Rectal smooth muscle tissue (tissue), 1 donor: ENCODE results near the gene EFEMP2.
A peak's percentile ranks its signal among the peaks of the same experiment; 100 is the strongest.

ENCODE experiments used
- H3K27ac ChIP-seq: one replicate; pipeline ENCODE4 v1.7.0; 2013; ENCODE audit warnings: low read depth, low read length, inconsistent platforms
- H3K27me3 ChIP-seq: one replicate; pipeline ENCODE4 v1.7.0; 2013; ENCODE audit warnings: low read length; ENCODE audit not compliant: control insufficient read depth, insufficient read depth
- H3K36me3 ChIP-seq: one replicate; pipeline ENCODE4 v1.7.0; 2013; ENCODE audit warnings: low read length; ENCODE audit not compliant: control insufficient read depth, insufficient read depth
- H3K4me1 ChIP-seq: one replicate; pipeline ENCODE4 v1.7.0; 2013; ENCODE audit warnings: low read length; ENCODE audit not compliant: control insufficient read depth, insufficient read depth
- H3K4me3 ChIP-seq: one replicate; pipeline ENCODE4 v1.7.0; 2013; ENCODE audit warnings: low read length
- H3K9ac ChIP-seq: one replicate; pipeline ENCODE4 v1.7.0; 2013; ENCODE audit warnings: low read length

The EFEMP2 gene

DNA sequence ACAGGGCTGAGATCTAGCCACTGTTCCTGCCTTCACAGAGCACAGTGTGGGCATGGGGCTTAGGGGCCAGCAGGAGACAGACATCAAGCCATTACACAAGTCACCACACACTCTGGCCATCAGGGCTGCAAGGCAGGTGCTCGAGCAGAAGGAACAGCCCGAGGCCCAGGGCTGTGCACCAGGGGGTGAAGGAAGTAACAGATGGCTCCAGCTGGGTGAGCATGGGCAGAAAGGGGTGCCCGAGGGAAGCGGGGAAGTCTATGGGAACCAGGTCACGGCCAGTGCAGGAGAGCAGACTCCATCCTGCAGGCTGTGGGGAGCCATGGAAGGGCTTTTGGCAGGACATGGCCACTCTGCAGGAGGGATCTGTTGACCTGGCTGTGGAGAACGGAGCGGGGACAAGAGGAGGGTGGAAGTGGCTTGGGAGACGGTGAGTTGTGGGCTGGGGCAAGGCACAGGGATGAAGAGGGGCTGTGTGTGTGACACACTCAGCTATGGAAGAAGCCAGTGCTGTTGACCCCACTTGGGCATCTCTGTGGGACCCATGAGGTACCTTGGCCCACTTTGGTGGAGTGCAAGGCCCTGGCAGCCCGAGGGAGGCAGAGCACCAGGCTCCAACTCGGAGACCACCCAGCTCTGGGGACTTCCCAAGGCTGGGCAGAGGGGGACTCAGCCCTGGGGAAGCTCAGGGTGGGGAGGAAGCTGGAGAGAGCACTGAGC is 42.7 kb upstream of the EFEMP2 start:
- Histone ChIP-seq H3K4me3 (no peak overlapping the region), H3K4me1 (peaks cover 34% of the 10 kb centered on the region), H3K36me3 (no peaks in the 10 kb centered on the region), H3K27me3 (no peaks in the 10 kb centered on the region), H3K27ac (peak overlapping the region; percentile 88), H3K9ac (no peak overlapping the region)

DNA sequence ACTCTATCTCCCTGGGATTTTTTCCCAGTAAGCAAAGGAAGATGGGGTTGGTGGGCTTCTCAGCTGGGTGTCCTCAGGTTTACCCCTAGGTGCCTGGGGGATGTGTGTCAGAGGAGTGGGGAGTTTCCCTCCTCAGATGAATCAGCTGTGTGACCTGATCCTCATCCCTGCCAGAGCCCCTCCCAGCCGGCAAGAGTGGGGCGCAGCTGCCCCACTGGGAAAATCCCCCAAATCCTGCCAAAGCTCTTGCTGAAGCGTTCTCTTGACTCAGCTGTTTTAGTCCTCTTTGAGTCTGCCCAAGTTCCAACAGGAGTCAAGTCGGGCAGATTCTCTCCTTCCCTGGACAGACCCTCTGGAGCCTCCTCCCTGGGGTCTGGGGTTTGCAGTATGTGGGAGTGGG is 40.2 kb upstream of the EFEMP2 start:
- Histone ChIP-seq H3K4me1 (peaks cover 31% of the 10 kb centered on the region), H3K36me3 (no peaks in the 10 kb centered on the region), H3K9ac (no peak overlapping the region), H3K27me3 (no peaks in the 10 kb centered on the region), H3K4me3 (no peak overlapping the region), H3K27ac (no peak overlapping the region)

DNA sequence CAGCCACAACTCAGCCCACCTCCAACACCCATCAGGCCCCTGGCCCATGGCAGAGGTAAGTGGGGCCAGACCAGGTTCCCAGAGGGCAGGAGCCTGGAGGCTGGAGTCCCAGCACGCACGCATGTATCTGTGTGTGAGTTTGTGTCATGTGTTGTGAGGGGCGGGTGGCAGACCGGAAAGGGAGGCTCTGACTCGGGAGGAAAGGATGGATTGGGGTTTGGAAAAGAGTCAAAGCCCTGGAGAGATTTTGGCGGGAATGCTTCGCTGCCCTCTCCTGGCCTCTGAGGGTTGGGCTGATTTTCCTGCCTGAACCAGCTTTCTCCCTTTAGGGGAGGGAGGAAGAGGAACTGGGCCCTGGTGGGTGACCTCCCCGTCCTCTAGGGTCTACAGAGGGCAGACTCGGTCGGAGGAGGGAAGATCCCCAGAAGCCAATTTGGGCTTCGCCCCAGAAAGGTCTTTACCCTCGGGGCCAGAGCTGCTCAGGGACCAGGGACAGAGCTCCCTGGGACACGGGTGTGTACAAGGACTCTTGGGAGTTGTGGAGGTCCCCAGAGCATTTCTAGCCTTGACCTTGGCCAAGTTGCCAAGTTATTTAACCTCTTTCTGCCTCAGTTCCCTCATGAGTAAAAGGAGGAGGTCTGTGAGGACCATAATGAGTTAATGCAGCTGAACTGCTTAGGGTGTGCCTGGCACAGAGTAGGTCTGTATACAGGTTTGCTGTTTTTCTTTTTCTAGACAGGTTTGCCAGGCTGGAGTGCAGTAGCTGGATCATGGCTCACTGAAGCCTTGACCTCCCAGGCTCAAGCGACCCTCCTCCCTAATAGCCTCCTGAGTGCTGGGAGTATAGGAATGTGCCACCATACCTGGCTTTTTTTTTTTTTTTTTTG is 39.3 kb upstream of the EFEMP2 start:
- Histone ChIP-seq H3K4me1 (peaks cover 21% of the 10 kb centered on the region), H3K27me3 (no peaks in the 10 kb centered on the region), H3K4me3 (no peak overlapping the region), H3K9ac (no peak overlapping the region), H3K27ac (no peak overlapping the region), H3K36me3 (no peaks in the 10 kb centered on the region)

DNA sequence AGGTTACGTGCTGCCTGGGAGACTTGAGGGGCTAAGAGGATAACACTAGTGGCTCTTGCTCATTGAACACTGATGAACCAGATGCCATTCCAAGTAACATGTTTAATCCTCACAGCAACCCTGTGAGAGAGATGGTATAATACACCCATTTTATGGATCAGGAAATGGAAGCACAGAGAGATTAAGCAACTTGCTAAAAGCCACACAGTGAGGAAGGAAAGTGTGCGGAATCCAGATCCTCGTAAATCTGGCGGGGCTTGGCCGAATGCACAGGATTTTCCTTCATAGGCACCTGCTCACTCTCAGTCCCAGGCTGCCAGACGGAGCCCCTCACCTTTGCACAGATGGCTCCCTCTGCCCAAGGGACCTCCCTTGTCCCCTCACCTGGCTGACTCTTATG is 35.3 kb upstream of the EFEMP2 start:
- Histone ChIP-seq H3K4me1 (peaks cover 5% of the 10 kb centered on the region), H3K27me3 (no peaks in the 10 kb centered on the region), H3K4me3 (no peak overlapping the region), H3K9ac (no peak overlapping the region), H3K27ac (no peak overlapping the region), H3K36me3 (no peaks in the 10 kb centered on the region)

DNA sequence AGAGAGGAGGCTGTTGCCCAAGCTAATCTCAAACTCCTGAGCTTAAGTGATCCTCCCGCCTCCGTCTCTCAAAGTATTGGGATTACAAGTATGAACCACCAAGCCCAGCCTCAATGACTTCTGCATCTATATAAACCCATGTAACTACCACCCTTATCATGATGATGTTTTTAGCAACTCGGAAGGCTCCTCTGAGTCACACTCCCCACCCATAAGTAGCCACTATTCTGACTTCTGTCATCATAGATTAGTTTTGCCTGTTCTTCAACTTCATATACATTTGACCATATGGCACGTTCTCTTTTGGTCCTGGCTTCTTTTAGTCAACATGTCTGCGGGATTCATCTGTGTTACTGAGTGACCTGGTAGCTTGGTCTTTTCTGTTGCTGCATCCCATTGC is 34.0 kb upstream of the EFEMP2 start:
- no peaks in the 10 kb centered on the region for H3K27me3 ChIP-seq
- peaks cover 2% of the 10 kb centered on the region for H3K4me1 ChIP-seq
- H3K36me3 ChIP-seq = no peaks in the 10 kb centered on the region
- no peak overlapping the region for H3K27ac ChIP-seq
- H3K4me3 ChIP-seq = no peak overlapping the region
- no peak overlapping the region for H3K9ac ChIP-seq

DNA sequence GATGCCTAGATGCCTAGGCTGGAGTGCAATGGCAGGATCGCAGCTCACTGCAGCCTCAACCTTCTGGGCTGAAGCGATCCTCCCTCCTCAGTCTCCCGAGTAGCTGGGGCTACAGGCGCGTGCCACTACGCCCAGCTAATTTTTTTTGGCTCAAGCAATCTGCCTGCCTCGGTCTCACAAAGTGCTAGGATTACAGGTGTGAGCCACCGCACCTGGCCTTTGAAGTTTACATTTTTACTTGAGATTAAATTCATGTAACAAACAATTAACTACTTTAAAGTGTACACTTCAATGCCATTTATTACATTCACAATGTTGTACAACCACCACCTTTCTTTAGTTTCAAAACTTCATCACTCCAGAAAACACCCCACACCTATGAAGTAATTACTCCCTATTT is 31.1 kb upstream of the EFEMP2 start:
- no peak overlapping the region for H3K4me3 ChIP-seq
- H3K27ac ChIP-seq = no peak overlapping the region
- H3K36me3 ChIP-seq = no peaks in the 10 kb centered on the region
- H3K27me3 ChIP-seq = peaks cover 9% of the 10 kb centered on the region
- peaks cover 3% of the 10 kb centered on the region for H3K4me1 ChIP-seq
- H3K9ac ChIP-seq = no peak overlapping the region

DNA sequence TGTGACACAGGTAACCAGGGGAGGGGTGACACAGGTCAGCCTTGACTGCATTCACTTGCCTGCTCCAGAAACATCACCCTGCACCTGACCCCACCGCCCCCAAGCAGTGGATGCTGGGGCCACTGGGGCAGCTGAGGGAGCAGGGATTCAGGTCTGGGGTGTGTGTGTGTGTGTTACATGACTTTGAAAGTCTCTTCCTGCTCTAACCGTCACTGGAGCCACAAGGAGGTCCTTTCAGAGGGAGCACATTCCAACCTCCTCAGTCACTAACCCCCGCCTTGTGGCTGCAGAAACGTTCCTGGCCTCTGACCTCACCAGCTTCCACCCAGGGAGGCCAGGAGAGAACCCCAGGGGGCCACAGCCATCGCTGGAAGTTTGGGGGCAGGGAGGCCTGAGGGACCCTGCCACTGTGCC is 30.5 kb upstream of the EFEMP2 start:
- Histone ChIP-seq H3K27ac (no peak overlapping the region), H3K9ac (no peak overlapping the region), H3K4me1 (peaks cover 3% of the 10 kb centered on the region), H3K36me3 (no peaks in the 10 kb centered on the region), H3K27me3 (peaks cover 9% of the 10 kb centered on the region), H3K4me3 (no peak overlapping the region)

DNA sequence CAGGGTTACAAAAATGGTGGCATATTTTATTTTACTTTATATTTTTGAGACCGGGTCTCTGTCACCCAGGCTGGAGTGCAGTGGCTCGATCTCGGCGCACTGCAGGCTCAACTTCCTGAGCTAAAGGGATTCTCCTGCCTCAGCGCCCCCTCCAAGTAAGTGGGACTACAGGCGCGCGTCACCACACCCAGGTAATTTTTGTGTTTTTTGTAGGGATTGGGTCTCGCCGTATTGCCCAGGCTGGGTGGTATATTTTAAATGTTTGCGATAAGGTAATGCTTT is 28.2 kb upstream of the EFEMP2 start:
- Histone ChIP-seq H3K27ac (no peak overlapping the region), H3K4me3 (peak overlapping the region; percentile 58), H3K9ac (no peak overlapping the region), H3K4me1 (peaks cover 3% of the 10 kb centered on the region), H3K27me3 (peaks cover 9% of the 10 kb centered on the region), H3K36me3 (no peaks in the 10 kb centered on the region)

DNA sequence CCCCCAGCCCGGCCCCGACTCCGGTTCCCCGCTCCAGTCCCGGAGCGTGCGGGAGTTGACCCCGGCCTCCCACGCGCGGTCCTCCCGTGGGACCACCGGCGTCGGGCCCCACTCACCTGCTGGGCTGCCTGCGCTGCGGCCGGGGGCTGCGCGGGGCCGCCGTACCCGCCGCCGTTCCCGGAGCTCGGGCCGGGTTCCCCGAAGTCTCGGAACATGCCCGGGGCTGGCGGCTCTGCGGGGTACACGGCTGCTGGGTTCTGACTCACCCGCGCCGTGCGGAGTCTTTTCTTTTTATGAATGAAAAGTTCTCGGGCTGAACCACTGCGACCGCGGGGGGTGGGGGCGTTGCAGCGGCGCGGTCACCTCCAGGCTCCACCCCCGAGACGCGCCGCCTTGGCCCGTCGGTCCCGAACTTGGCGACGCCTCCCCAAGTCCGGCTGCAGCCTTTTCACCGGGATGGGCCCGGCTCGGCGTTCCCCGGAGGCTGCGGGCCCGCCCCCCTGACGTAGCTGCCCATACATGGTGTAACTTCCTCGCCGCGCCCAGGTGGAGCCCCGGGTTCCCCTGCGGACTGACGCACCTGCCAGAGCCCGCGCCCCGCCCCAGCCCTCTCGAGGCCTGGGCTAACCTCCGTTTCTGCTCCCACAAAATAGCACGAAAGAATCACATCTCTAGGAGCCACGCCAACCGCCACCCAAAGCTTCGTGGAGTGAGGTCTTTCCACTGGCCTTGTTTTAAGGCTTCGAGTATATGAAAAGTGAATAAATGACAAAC is 27.7 kb upstream of the EFEMP2 start, which contains the start of gene FOSL1:
FOSL1 (minus strand) TSS at position 264 of the 774 bp plus-strand sequence; CDS start at position 215, 49 bp downstream.
- Histone ChIP-seq H3K27me3 (peaks cover 9% of the 10 kb centered on the region), H3K9ac (no peak within 1 kb of the TSS), H3K27ac (no peak within 1 kb of the TSS), H3K4me3 (peak within 1 kb of the TSS; percentile 58), H3K36me3 (no peaks in the 10 kb centered on the region), H3K4me1 (peaks cover 3% of the 10 kb centered on the region)

DNA sequence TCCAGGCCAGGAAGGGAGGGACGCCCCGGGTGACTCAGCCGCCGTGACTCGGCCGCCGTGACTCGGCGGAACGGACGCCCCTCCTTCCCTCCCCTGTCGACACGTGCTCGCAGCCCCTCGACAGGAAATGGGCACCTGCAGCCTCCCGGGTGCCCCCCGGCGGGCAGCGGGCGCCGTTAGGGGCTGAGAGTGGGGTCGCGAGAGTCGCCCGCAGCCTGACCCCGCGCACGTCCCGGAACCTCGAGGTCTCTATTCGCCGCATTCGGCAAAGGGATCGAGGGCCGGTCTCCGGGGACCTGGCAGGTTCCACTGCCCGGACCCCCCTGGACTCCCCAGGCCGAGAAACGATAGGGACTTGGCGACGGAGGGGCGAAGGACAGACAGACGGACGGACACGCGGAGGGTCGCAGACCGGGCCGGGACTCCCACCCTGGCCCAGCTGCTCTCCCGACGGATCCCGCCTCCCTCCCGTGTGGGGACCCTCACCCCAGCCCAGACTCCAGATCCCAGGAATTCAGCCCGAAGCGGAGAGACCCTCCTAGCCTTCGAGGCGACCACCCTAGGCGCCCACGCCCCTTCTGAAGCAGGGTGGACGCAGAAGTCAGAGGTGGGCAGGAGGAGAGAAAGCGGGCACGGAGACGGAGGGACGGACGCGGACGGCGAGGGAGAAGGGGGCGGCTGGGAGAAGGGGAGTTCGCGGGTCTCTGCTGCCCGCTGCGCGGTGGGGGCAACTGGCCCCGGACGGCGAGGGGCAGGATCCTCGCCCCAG is 26.9 kb upstream of the EFEMP2 start:
- Histone ChIP-seq H3K36me3 (no peaks in the 10 kb centered on the region), H3K27me3 (peaks cover 9% of the 10 kb centered on the region), H3K4me3 (peak overlapping the region; percentile 58), H3K27ac (no peak overlapping the region), H3K4me1 (peaks cover 3% of the 10 kb centered on the region), H3K9ac (no peak overlapping the region)

DNA sequence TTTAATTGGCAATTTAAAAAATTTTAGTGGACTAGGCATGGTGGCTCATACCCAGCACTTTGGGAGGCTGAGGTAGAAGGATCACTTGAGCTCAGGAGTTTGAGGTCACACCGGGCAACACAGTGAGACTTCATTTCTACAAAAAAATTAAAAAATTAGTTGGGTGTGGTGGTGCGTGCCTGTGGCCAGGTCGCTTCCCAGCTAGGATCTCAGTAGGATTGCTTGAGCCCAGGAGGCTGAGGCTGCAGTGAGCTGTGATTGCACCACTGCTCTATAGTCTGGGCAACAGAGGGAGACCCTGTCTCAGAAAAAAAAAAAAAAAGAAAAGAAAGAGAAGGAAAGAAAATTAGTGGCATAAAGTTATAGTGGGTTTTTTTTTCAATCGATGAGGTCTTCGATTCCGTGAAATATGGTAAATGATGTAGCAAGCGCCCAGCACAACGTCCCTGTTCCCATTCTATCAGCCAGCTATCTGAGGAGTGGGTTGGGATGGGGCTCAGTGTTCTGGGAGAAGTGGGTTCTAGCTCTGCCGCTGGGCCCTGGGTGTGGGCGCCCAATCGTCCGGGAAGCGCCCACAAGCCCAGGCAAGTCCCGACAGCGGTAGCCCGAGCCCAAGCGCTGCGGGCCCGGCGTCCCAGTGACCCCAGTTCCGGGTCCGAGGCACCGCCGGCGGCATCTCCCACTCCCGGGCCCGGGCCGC is 26.2 kb upstream of the EFEMP2 start:
- Histone ChIP-seq H3K27me3 (peaks cover 9% of the 10 kb centered on the region), H3K4me1 (peaks cover 3% of the 10 kb centered on the region), H3K36me3 (no peaks in the 10 kb centered on the region), H3K4me3 (peak overlapping the region; percentile 58), H3K9ac (no peak overlapping the region), H3K27ac (no peak overlapping the region)
